DMS153 treated with DMSO at 0.1 percent for 48 hours (cell line): ENCODE data around the gene JAZF1.
"Not testable (repeated sequence)": the region's sequence is repeated elsewhere in the genome, so short reads cannot be mapped to it uniquely, and the experiment has no call there.

Source experiments
- DNase-seq: peaks from one replicate; lab custom pipeline; 2025; ENCODE audit not compliant: unreplicated experiment; lab: John Stamatoyannopoulos, UW

The JAZF1 gene

DNA sequence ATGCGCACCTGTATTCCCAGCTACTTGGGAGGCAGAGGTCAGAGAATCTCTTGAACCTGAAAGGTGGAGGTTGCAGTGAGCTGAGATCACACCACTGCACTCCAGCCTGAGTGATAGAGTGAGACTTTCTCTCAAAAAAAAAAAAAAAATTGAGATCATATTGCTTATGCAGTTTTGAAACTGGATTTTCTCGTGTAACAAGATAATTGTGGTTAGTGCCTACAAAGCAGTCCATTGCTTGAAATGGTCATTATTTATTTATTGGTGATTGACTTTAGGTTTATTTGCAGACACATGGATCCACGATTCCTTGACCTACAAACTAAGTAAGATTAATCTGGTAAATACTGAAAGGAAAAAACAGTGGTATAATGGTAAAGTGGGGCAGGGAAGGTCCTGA lies 290.8 kb downstream of the JAZF1 start:
- DNase-seq, result no peak

DNA sequence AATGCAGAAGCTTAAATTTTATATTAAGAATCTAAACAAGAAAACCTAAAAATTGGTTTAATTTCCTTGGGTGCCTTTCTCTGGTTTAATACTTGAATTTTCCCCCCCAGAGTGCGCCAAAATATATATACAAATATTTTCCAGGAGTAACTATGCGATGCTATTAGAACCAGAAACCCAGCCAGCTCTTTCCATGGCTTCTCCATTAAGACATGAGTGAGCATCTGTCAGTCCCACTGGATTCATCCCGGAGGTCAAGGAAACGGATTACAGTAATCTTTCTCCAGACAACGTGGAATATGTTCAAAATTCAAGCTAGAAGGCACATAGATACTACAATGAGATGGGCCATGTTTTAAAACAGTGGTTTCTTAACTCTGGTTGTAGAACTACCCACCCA lies 291.9 kb downstream of the JAZF1 start:
- no peak for DNase-seq

DNA sequence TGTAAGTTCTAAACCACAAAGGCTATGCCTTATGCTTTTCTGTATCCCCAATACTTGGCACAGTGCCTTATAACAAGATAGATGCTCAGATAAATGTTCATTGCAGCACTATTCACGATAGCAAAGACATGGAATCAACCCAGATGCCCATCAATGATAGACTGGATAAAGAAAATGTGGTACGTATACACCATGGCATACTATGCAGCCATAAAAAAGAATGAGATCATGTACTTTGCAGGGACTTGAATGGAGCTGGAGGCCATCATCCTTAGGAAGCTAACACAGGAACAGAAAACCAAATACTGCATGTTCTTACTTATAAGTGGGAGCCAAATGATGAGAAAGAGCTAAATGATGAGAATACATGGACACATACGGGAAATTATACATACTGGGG lies 293.9 kb downstream of the JAZF1 start:
- DNase-seq, result not testable (repeated sequence)

DNA sequence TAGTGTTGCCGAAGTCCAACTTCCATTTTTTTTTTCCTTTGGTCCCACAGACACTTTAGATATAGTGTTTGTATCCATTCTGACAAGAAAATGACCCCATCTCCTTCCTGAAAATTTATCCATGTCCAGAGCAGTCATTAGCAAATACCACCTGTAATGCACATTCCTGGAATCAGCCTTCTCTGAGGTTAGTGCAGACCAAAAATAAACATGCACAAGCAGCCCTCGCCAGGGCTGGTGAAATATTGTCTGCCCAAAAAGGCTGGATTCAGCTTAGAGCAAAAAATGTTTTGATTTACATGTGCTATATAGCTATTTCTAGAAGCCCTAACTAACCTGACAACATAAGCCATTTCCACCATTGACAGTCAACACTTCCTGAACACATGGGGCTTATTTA lies 294.9 kb downstream of the JAZF1 start:
- DNase-seq, result no peak

DNA sequence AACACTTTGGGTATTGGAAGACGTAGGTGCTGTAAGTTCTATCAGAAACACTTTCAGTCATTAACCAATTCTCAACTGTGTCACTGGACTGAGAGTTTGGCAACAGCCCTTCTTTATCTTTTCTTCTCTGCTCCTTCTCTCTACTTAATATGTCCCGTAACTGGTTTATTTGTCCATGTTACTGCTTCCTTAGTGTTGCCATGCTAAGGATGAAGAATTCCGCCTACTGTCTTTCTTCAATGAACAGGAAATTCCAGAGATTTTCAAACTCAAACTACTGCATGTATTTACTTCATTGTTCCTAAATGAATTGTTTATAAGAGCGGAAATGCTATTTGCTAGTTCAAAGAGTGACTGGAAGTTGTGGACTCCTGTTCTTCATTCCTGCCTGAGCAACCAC lies 296.9 kb downstream of the JAZF1 start:
- DNase-seq, result no peak

DNA sequence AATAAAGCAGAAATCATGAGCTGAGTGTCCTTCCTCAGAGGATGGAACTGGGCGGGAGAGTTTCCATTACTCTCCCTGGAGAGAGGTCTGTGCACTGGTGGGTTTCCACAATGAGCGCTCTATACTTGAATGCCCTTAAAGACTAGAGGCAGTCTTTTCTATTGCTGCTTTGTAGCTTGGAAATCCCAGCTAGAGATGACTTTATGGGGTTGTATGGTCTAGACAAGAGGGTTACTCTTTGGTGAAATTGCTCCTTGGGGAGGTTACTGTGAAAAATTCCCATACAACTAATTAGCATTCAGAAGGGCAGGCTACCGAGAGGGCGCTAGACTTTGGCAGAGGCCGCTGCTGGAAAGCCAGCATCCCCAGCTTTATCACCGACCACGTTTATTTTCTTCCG lies 303.8 kb downstream of the JAZF1 start:
- DNase-seq, result no peak

DNA sequence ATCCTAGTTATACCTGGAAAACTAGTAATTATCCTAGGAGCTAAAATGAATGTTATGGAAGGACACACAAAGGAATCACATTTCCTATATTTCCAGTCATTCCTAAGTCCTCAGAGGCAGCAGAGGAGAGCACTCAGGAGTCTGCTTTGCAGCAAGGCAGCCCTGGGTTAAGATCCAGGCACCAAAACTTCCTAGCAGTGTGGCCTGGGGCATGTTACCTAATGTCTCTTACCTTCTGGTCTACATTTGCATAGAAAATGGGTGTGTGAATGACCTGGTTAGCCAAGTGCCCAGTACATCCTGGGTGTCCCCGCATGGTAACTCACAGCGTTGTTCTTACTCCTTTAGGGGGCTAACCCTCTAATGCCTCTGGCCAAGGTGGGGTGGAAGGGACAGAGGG lies 304.8 kb downstream of the JAZF1 start:
- no peak for DNase-seq

GRCh38 chr7:27875061-27875460 lies 305.5 kb downstream of the JAZF1 start:
- DNase-seq, result no peak

DNA sequence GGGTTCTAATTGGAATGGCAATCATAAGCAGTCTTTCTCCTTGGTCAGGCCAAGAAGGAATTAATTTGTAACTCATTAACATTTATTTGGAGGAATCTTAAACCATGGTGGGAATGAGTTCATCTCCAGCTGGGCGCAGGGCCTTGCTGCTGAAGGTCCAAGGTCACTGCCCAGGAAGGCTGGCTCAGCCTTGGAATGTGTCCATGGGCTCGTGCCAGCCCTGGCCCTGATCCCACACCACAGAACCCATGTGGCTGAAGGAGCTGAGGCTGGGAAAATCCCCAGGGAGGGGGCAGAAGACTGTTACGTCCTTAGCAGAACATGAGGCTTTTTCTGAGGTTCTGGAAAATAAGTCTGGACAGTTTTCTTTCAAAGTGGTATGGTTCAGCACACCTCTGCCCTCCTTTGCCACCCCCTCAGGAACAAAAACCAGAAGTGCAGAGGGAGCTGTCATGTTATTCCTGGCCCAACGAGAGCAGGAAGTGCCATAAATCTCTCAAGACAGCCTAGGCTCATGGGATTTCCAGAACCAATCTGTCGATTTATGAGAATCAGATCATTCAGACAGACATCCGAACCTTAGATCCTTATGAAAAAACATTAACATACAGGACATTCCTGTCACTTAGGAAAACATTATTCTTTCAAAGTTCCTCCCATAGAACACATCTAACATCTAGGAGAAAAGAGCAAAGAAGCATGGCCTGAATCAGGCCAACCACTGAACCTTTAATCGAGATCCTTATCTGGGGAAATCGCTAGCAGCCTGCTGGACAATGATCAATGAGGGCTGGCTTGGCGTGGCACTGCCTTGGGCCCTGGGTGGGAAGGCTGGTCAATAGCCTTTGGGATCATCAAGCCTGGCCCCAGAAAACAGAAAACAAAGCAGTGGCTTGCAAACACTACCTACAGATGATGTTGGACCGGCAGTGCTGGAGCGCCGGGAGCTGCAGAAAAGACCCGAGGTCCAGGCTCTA lies 306.3 kb downstream of the JAZF1 start:
- no peak for DNase-seq

- no peak for DNase-seq
These were observed 308.0 kb downstream of the JAZF1 start for GRCh38 chr7:27872356-27873275.

DNA sequence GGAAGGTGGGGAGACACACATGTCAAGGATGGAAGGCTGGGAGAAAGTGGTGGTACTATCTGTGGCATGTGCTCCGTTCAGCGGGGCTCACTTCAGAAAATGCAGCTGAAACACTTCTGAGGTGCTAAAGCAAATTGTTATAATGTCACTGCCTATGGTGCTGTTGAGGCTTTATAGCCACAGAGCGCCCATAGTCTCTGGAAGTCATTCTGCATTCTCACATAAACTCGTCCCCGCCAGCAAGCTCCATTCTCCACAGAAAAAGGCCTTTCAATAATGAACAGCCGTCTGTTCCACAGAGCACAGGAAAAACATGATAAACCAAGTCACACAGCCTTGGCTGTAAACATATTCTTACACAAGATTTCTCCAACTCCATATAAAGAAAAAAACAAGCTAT lies 308.7 kb downstream of the JAZF1 start:
- DNase-seq, result no peak

- DNase-seq, result no peak
These were observed 309.5 kb downstream of the JAZF1 start for GRCh38 chr7:27871086-27871485.

DNA sequence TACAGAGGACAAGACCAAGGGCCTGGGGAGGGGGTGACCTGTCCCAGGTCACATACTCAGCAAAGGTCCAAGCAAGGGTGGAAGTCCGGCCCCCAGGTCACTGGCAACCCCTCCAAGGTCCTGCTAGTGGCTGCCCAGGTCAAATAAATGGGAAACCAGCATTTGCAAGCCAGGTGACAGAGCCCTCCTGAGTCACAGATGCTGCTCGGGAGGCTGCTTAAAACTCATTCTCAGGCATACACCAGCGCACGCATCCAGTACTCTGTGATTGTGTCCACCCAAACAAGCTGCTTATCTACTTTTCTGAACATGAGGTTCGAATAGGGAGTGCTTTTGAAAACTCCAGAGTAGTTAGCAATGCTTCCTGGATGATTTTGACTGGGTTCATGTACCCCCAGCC lies 310.0 kb downstream of the JAZF1 start:
- no peak for DNase-seq

DNA sequence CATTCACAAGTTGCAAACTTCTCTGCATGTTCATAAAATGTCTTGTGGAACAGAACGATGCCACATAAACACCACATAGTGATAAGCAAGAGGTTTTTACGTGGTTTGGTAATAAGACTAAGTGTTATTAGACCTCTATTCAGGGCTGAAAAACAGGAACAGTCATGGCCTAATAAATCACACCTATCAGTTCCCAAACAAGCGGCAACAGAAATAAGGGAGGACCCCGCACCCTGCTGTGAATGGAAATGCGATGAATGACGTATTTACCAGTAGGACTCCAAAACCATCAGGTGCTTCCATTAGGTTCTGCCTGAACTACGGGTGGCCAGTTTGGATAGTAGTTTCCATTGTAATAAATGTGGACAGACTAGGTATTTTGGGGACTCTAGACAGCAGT lies 311.5 kb downstream of the JAZF1 start:
- DNase-seq, result no peak

- no peak for DNase-seq
These were observed 312.5 kb downstream of the JAZF1 start for GRCh38 chr7:27868131-27868550.

DNA sequence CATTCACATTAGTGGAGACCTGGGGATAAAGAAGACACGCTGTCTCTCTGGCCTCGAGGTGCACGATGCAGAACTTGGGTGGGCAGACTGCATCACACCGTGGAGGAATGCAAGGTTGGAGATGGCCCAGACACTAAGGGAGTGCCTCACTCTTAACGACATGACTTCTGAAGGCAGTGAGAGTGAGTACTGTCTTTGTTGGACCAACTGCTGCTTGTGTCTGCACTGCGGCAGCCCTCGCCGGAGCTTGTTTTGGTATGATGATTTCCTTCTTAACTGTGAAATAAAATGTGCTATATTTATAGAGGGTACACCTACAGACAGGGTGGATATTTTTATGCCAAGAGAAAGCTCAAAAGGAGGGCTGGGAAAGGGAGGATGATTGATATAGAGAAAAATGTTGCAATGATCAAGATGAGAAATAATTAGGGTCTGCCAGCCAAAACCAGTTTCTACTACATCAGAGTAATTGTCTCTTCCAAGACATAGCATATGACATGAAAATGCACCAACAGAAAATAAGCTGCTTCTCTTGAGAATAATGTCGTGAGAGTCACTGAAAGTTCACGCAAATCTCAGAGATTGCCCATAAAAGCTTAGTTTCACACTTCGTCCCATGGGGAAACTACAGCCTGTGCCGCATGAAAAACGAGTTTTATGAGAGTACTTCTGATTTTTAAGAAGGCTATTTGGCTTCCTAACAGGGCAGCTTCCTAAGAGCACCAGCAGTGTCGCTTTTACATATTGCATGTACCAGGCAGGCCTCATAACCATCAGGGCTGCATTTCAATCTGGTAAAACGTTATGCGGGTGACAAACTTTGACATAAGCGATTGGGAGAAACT lies 313.5 kb downstream of the JAZF1 start:
- DNase-seq, result no peak

DNA sequence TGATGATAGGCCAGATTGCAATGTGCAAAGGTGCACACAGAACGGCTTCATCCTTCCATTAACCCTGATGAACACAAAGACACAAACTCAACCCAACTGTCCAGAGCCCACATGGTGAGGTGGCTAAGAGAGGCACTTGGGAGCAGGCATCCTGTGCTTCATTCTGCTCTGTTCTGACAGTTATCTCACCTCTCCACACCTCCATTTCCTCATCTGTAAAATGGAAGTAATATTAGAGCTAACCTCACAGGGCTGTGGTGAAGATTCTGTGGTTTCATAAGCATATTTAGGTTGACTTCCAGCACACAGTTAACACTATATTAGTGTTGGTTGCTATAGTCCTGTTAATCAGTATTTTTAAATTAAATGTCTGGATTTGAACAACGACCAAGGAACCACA lies 314.3 kb downstream of the JAZF1 start:
- DNase-seq, result no peak

DNA sequence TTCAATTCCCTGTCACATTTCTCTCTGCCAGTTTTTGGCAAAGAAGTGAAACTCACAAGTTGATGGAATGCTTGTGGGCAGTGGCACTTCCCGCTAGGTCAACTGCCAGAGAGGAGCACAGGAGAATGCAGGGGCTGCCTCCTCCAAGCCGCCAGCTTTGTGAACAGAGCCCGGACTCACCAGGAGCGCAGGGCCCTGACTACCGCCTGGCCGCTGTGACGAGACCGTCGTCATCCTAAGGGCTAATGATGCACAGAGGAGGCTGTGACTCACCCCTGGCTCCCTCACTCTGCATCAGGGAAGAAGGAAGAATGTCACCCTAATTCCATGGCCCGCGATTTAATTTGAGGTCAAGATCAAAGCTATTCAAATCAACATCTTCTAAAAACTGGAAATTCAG lies 316.7 kb downstream of the JAZF1 start:
- no peak for DNase-seq

- DNase-seq, result no peak
These were observed 318.8 kb downstream of the JAZF1 start for GRCh38 chr7:27861747-27862146.

GRCh38 chr7:27860800-27861199 lies 319.8 kb downstream of the JAZF1 start:
- no peak for DNase-seq
